ENCODE data around the gene ATP11A.
"Not testable (repeated sequence)": the region's sequence is repeated elsewhere in the genome, so short reads cannot be mapped to it uniquely, and the experiment has no call there.

ATP11A gene

GRCh38 chr13:112859128-112859816 lies 169.4 kb downstream of the ATP11A start:
- Mint-ChIP-seq H3K27me3 (no peaks in the 10 kb centered on the region), H3K9me3 (no peaks in the 10 kb centered on the region), H3K36me3 (peaks cover 46% of the 10 kb centered on the region), H3K27ac (no peak overlapping the region), H3K4me3 (no peak overlapping the region), H3K4me1 (no peaks in the 10 kb centered on the region)
- CTCF ChIA-PET: interaction anchor here (1.4 kb wide), 1 partner anchor 219 kb away, joined by 4 read pairs; no protein-coding TSS in a partner anchor
- DNase-seq: no peak

GRCh38 chr13:112859817-112860190 lies 170.0 kb downstream of the ATP11A start:
- DNase-seq: no peak
- peaks cover 43% of the 10 kb centered on the region for H3K36me3 Mint-ChIP-seq
- H3K27ac Mint-ChIP-seq: no peak overlapping the region
- no peaks in the 10 kb centered on the region for H3K27me3 Mint-ChIP-seq
- H3K4me3 Mint-ChIP-seq: no peak overlapping the region
- no peaks in the 10 kb centered on the region for H3K9me3 Mint-ChIP-seq
- H3K4me1 Mint-ChIP-seq: no peaks in the 10 kb centered on the region
- CTCF ChIA-PET: interaction anchor here (1.4 kb wide), 1 partner anchor 220 kb away, joined by 4 read pairs; no protein-coding TSS in a partner anchor

- Mint-ChIP-seq H3K36me3 (peaks cover 41% of the 10 kb centered on the region), H3K27ac (no peak overlapping the region), H3K4me1 (no peaks in the 10 kb centered on the region), H3K27me3 (no peaks in the 10 kb centered on the region), H3K9me3 (peaks cover 2% of the 10 kb centered on the region), H3K4me3 (no peak overlapping the region)
- CTCF ChIA-PET: no interaction called here
- no peak for DNase-seq
Measured at GRCh38 chr13:112861876-112862615, 172.2 kb downstream of the ATP11A start.

GRCh38 chr13:112863356-112863755 lies 173.5 kb downstream of the ATP11A start:
- CTCF ChIA-PET, H3K27ac Mint-ChIP-seq: not testable (repeated sequence)

GRCh38 chr13:112865478-112865877 lies 175.6 kb downstream of the ATP11A start:
- H3K27me3 Mint-ChIP-seq, CTCF ChIA-PET, DNase-seq, H3K4me3 Mint-ChIP-seq, H3K9me3 Mint-ChIP-seq, H3K4me1 Mint-ChIP-seq, H3K27ac Mint-ChIP-seq: not testable (repeated sequence)
- peaks cover 58% of the 10 kb centered on the region for H3K36me3 Mint-ChIP-seq

More at GRCh38 chr13:112863356-112863755, 173.5 kb downstream of the ATP11A start:
- not testable (repeated sequence) for H3K9me3 Mint-ChIP-seq, H3K4me3 Mint-ChIP-seq, H3K4me1 Mint-ChIP-seq, H3K27me3 Mint-ChIP-seq, DNase-seq
- H3K36me3 Mint-ChIP-seq: peaks cover 46% of the 10 kb centered on the region

GRCh38 chr13:112867301-112867711 lies 177.5 kb downstream of the ATP11A start:
- peaks cover 56% of the 10 kb centered on the region for H3K36me3 Mint-ChIP-seq
- H3K9me3 Mint-ChIP-seq: peaks cover 14% of the 10 kb centered on the region
- H3K4me1 Mint-ChIP-seq: peaks cover 5% of the 10 kb centered on the region
- H3K27ac Mint-ChIP-seq: no peak overlapping the region
- CTCF ChIA-PET: no interaction called here
- H3K4me3 Mint-ChIP-seq: no peak overlapping the region
- no peak for DNase-seq
- no peaks in the 10 kb centered on the region for H3K27me3 Mint-ChIP-seq

GRCh38 chr13:112868308-112868707 lies 178.5 kb downstream of the ATP11A start:
- Mint-ChIP-seq H3K27me3 (peaks cover 4% of the 10 kb centered on the region), H3K9me3 (peaks cover 19% of the 10 kb centered on the region), H3K36me3 (peaks cover 58% of the 10 kb centered on the region), H3K4me3 (no peak overlapping the region), H3K27ac (no peak overlapping the region), H3K4me1 (peaks cover 9% of the 10 kb centered on the region)
- CTCF ChIA-PET: no interaction called here
- DNase-seq: no peak

GRCh38 chr13:112869202-112870050 lies 179.6 kb downstream of the ATP11A start:
- no peak overlapping the region for H3K4me3 Mint-ChIP-seq
- no peak for DNase-seq
- peaks cover 16% of the 10 kb centered on the region for H3K4me1 Mint-ChIP-seq
- no peak overlapping the region for H3K27ac Mint-ChIP-seq
- peaks cover 65% of the 10 kb centered on the region for H3K36me3 Mint-ChIP-seq
- peaks cover 26% of the 10 kb centered on the region for H3K9me3 Mint-ChIP-seq
- H3K27me3 Mint-ChIP-seq: peaks cover 9% of the 10 kb centered on the region
- CTCF ChIA-PET: no interaction called here

GRCh38 chr13:112870051-112870331 lies 180.2 kb downstream of the ATP11A start:
- Mint-ChIP-seq H3K9me3 (peaks cover 28% of the 10 kb centered on the region), H3K27ac (no peak overlapping the region), H3K4me3 (no peak overlapping the region), H3K36me3 (peaks cover 68% of the 10 kb centered on the region), H3K4me1 (peaks cover 18% of the 10 kb centered on the region), H3K27me3 (peaks cover 9% of the 10 kb centered on the region)
- DNase-seq: no peak
- CTCF ChIA-PET: no interaction called here

- H3K27me3 Mint-ChIP-seq: peaks cover 9% of the 10 kb centered on the region
- H3K4me3 Mint-ChIP-seq: peak overlapping the region; percentile 28
- DNase-seq: no peak
- H3K4me1 Mint-ChIP-seq: peaks cover 22% of the 10 kb centered on the region
- no peak overlapping the region for H3K27ac Mint-ChIP-seq
- peaks cover 74% of the 10 kb centered on the region for H3K36me3 Mint-ChIP-seq
- CTCF ChIA-PET: no interaction called here
- H3K9me3 Mint-ChIP-seq: peaks cover 32% of the 10 kb centered on the region
Measured at GRCh38 chr13:112870737-112871287, 181.0 kb downstream of the ATP11A start.

- Mint-ChIP-seq H3K27ac (peak overlapping the region; percentile 11), H3K36me3 (peaks cover 70% of the 10 kb centered on the region), H3K4me1 (peaks cover 22% of the 10 kb centered on the region), H3K4me3 (no peak overlapping the region), H3K9me3 (peaks cover 30% of the 10 kb centered on the region), H3K27me3 (peaks cover 9% of the 10 kb centered on the region)
- CTCF ChIA-PET: no interaction called here
- no peak for DNase-seq
Measured at GRCh38 chr13:112871742-112872141, 181.9 kb downstream of the ATP11A start.

- peak overlapping the region; percentile 24 for H3K4me3 Mint-ChIP-seq
- DNase-seq: peak; percentile 38
- not testable (repeated sequence) for H3K27me3 Mint-ChIP-seq
- H3K27ac Mint-ChIP-seq: peak overlapping the region; percentile 88
- peaks cover 28% of the 10 kb centered on the region for H3K9me3 Mint-ChIP-seq
- CTCF ChIA-PET: interaction anchor here (1.6 to 2.6 kb wide), 3 partner anchors 184 to 284 kb away, joined by 5 to 23 read pairs (median 6); partner anchors contain the start of genes ATP11A and TUBGCP3
- H3K4me1 Mint-ChIP-seq: peaks cover 22% of the 10 kb centered on the region
- peaks cover 61% of the 10 kb centered on the region for H3K36me3 Mint-ChIP-seq
Measured at GRCh38 chr13:112872657-112873631, 183.1 kb downstream of the ATP11A start.
